Ascending aorta (tissue), 2 donors: Measurements from ENCODE around the gene PSD. TPM values are rescaled to one million over a fixed set of nuclear protein-coding genes. Genes with fewer than 3 reads are reported as not detected.

Source experiments
- DNase-seq, 2 donors: peaks; one replicate each; pipeline ENCODE4 v3.0.0-alpha.2; 2019; ENCODE audit warnings: low spot score in 2 of 2
- H3K27ac ChIP-seq, 2 donors: fragments of 200-600 bp; sonication (generic); one replicate each; pipeline ENCODE4 v1.5.1; 2016 to 2017; ENCODE audit warnings: mild to moderate bottlenecking in 1 of 2
- H3K27me3 ChIP-seq: fragments of 200-600 bp; sonication (generic); one replicate; pipeline ENCODE4 v1.5.1; 2017
- H3K36me3 ChIP-seq, 2 donors: fragments of 200-600 bp; sonication (generic); one replicate each; pipeline ENCODE4 v1.5.1; 2016
- H3K4me1 ChIP-seq, 2 donors: fragments of 200-600 bp; sonication (generic); one replicate each; pipeline ENCODE4 v1.5.1; 2016 to 2017; ENCODE audit warnings: mild to moderate bottlenecking in 1 of 2
- H3K4me3 ChIP-seq, 2 donors: fragments of 200-600 bp; sonication (generic); one replicate each; pipeline ENCODE4 v1.5.1; 2016 to 2017; ENCODE audit warnings: mild to moderate bottlenecking in 1 of 2
- H3K9me3 ChIP-seq, 2 donors: fragments of 200-600 bp; sonication (generic); one replicate each; pipeline ENCODE4 v1.5.1; 2016
- intact Hi-C: fragments of 100-400 bp; cut with DNase I; formaldehyde crosslinking; loops from one replicate; pipeline ENCODE4 v1.15.1; 2023
- total RNA-seq: library from RNA; depleted of rRNA; stranded (reverse); fragments of >200 nt; gene quantifications from one replicate; pipeline ENCODE4 v1.1.0, GENCODE V29; 2016
- TF ChIP-seq, protein P1 (sequence below), 3 experiments: fragments of 200-600 bp in 2 of 3; fragments of 450-650 bp in 1 of 3; sonication (generic) in 2 of 3; IDR thresholded peaks; one replicate each; pipeline ENCODE4 v1.5.1; 2016 to 2019; ENCODE audit warnings: antibody characterized with exemption in 3 of 3, mild to moderate bottlenecking in 1 of 3, moderate library complexity in 1 of 3

PSD gene
- total RNA-seq, 1 donor from 2014 or later = not detected

DNA sequence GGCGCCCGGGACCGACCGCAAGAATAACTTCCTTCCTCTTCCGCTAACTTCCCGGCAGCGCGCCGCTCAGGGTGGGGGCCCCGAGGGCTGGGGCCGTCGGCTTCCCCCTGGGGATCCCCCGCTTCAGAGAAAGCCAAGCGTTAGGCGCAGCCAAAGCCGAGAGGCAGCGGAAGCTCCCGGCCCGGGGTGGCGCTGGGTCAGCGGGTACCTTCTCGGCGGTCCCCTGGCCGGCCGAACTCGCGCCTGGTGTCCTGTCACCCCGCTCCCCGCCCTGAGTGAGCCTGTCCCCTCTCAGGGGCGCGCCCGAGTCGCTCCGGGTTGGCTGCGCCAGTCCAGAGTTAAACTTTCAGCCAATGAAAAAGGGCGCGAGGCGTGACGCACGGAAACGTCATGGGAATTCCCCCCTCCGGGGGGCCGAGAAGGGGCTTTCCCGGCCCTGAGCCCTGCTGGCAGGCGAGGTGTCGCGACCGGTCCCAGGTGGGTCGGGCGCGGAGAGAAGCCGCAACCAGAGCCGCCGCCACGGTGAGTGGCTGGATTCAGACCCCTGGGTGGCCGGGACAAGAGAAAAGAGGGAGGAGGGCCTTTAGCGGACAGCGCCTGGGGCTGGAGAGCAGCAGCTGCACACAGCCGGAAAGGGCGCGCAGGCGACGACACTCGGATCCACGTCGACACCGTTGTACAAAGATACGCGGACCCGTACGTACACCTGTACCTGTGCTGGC, 24.3 kb downstream of the PSD start:
- intact Hi-C loops = loop anchor here (1.0 to 2.0 kb wide), 2 partner anchors 28 to 85 kb away; no protein-coding TSS in a partner anchor
- H3K4me1 ChIP-seq = peaks cover 8 to 23% of the 10 kb centered on the region in 2 donors
- TF ChIP-seq, protein P1, sequence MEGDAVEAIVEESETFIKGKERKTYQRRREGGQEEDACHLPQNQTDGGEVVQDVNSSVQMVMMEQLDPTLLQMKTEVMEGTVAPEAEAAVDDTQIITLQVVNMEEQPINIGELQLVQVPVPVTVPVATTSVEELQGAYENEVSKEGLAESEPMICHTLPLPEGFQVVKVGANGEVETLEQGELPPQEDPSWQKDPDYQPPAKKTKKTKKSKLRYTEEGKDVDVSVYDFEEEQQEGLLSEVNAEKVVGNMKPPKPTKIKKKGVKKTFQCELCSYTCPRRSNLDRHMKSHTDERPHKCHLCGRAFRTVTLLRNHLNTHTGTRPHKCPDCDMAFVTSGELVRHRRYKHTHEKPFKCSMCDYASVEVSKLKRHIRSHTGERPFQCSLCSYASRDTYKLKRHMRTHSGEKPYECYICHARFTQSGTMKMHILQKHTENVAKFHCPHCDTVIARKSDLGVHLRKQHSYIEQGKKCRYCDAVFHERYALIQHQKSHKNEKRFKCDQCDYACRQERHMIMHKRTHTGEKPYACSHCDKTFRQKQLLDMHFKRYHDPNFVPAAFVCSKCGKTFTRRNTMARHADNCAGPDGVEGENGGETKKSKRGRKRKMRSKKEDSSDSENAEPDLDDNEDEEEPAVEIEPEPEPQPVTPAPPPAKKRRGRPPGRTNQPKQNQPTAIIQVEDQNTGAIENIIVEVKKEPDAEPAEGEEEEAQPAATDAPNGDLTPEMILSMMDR (IDR thresholded peaks at IDR 0.05) = peak in 2 of 3 experiments; percentile 94 to 99

DNA sequence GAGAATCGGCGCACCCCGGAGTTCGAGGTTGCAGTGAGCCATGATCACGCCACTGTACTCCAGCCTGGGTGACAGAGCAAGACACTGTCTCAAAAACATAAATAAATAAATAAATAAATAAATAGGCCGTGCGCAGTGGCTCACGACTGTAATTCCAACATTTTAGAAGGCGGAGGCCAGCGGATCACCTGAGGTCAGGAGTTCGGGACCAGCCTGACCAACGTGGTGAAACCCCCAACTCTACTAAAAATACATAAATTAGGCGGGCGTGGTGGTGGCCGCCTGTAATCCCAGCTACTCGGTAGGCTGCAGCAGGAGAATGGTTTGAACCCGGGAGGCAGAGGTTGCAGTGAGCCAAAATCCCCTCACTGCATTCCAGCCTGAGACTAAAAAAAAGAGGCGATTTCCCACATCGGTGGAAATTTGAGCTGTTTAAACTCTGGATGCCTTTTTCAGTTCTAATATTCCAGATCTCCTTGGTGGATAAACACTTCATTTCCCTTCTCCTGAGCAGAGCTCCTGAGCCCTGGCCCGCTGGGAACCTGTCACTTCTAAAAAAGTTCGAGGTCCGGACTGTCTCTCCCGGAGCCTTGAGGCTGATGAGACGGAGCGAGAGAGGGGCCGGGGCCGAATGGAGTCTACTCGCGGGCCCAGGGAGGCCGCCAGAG, 25.0 kb downstream of the PSD start:
- DNase-seq = no peak
- H3K27ac ChIP-seq = peak overlapping the region; percentile 89 to 97
- H3K4me1 ChIP-seq = peaks cover 8 to 16% of the 10 kb centered on the region in 2 donors
- TF ChIP-seq, protein P1 (IDR thresholded peaks at IDR 0.05) = peak in 1 of 3 experiments; percentile 92
- H3K27me3 ChIP-seq = no peaks in the 10 kb centered on the region
- no peaks in the 10 kb centered on the region for H3K9me3 ChIP-seq
- intact Hi-C loops = loop anchor here (1.0 to 2.0 kb wide), 3 partner anchors 29 to 189 kb away; no protein-coding TSS in a partner anchor
- H3K4me3 ChIP-seq = peak overlapping the region; percentile 65 to 85
- H3K36me3 ChIP-seq = peaks cover 3 to 12% of the 10 kb centered on the region in 2 donors

More for the DNA sequence above, 24.3 kb downstream of the PSD start:
- DNase-seq = peak; percentile 82 to 97
- Histone ChIP-seq H3K9me3 (no peaks in the 10 kb centered on the region), H3K27me3 (no peaks in the 10 kb centered on the region), H3K4me3 (peak overlapping the region; percentile 65 to 85), H3K36me3 (peaks cover 4 to 12% of the 10 kb centered on the region in 2 donors), H3K27ac (peak overlapping the region; percentile 89 to 97)

DNA sequence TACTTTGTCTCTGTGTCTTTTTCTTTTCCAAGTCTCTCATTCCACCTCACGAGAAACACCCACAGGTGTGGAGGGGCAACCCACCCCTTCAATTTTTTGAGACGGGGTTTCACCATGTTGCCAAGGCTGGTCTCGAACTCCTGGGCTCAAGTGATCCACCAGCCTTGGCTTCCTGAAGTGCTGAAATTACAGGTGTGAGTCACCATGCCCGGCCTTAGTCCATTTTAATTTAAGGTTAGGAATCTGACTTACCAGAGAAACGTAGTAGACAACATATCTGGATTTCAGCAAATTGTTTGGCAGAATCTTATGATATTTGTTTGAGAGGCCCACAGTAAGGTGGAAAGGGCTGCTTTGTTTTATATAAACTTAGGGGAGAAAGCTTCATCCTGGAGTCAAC, 26.3 kb downstream of the PSD start:
- TF ChIP-seq, protein P1 (IDR thresholded peaks at IDR 0.05) = no peak
- intact Hi-C loops = loop anchor here (2.0 kb wide), 1 partner anchor 190 kb away; no protein-coding TSS in a partner anchor

DNA sequence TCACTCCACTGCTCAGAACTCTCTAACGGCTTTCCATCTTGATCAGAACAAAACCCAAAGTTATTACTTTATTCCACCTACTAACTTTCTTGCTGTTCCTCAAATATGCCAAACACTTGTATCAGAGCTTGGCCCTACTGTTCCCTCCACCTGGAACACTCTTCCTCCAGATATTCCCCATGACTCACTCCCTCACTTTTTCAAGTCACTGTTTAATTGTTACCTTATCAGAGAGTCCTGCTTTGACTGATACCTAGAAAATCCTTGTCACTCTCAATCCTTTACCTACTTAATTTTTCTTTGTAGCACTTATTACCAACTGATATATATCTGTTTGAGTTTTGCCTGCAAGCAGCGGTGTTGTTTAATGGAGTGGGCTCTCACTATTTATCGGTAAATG, 28.7 kb downstream of the PSD start:
- TF ChIP-seq, protein P1 (IDR thresholded peaks at IDR 0.05) = no peak
- Histone ChIP-seq H3K4me1 (peaks cover 0 to 6% of the 10 kb centered on the region in 2 donors), H3K36me3 (no peaks in the 10 kb centered on the region), H3K4me3 (no peak overlapping the region), H3K27me3 (no peaks in the 10 kb centered on the region), H3K27ac (no peak overlapping the region), H3K9me3 (no peaks in the 10 kb centered on the region)
- intact Hi-C loops = loop anchor here (1.0 kb wide), 1 partner anchor 87 kb away; no protein-coding TSS in a partner anchor
- DNase-seq = no peak

More for the DNA sequence above, 26.3 kb downstream of the PSD start:
- Histone ChIP-seq H3K4me1 (peaks cover 8 to 16% of the 10 kb centered on the region in 2 donors), H3K27me3 (no peaks in the 10 kb centered on the region), H3K27ac (no peak overlapping the region), H3K4me3 (no peak overlapping the region), H3K9me3 (no peaks in the 10 kb centered on the region), H3K36me3 (peaks cover 0 to under 1% of the 10 kb centered on the region in 2 donors)
- no peak for DNase-seq

DNA sequence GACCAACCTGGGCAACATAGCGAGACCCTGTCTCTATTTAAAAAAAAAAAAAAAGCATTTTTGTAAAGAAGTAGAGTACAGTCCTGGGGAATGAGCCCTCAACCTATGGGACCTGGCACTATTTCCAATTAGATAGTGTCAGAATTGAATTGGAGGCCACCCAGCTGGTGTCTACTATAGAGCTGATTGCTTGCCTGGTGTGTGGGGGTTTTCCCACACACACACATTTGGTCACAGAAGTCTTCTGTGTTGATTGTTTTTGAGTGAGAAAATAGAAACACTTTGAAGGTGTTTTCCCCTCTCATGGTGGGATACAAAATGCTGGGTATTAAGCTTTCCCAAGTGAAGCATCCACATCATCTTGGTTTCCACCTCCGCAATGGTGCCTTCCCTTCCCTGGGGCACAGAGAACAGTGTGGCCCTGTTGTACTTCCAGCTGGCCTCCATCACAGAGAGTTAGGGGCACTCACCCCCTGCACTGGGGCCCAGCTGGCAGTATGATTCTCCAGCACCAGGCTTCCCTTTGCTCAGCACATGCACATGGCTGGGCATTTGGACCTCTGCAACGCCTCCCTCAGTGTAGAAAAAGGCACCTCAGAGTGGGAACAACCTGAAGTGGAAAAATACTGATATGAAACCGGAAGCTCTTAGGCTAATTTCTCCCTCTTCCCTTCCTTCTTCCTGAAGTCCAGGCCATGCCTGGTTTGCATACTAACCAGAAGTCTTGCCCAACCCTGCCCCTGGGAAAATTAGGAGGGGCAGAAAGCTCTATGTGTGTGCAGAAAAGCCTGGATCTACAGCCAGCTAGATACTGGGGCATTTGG, 33.8 kb downstream of the PSD start:
- TF ChIP-seq, protein P1 (IDR thresholded peaks at IDR 0.05) = no peak
- intact Hi-C loops = no loop called here
- H3K27ac ChIP-seq = no peak overlapping the region

More for the DNA sequence above, 33.8 kb downstream of the PSD start:
- Histone ChIP-seq H3K36me3 (peaks cover 27 to 31% of the 10 kb centered on the region in 2 donors), H3K9me3 (no peaks in the 10 kb centered on the region), H3K4me1 (no peaks in the 10 kb centered on the region), H3K4me3 (no peak overlapping the region), H3K27me3 (no peaks in the 10 kb centered on the region)
- DNase-seq = no peak
